Measurements from ENCODE around the gene NUDT16.

DNA sequence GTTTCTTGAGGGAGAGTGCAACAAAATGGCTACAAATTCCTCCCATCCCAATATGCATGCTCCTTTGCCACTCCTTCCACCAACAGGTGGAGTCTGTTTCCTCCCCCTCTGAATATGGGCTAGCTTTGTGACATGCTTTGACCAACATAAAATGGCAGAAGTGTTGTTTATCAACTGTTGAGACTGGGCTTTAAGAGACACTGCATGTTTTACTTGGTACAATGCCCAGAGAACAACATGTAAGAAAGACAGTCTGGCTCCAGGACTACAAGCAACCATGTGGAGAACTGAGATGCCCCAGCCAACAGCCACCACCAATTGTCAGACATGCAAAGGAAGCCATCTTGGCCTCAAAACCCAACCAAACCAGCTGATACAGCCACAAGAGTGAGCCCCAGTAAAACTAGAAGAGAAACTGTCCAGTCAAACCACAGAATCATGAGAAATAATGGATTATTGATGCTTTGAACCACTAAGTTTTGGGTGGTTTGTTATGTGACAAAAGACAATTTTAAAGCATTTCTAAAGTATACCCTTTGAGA is 40.5 kb downstream of the NUDT16 start:
- 0 out of 2 replicates have a peak, but pooled peaks have one; percentile 9 for TF ChIP-seq CTCF (conservative IDR thresholded peaks at IDR 0.05)
- no peak for TF ChIP-seq ZFX (IDR thresholded peaks at IDR 0.05)

Measured in C4-2B (cell line).